K562 (cell line): ENCODE data around the gene ISCA1. TPM values are rescaled to one million over a fixed set of nuclear protein-coding genes. Genes with fewer than 3 reads are reported as not detected.

ENCODE experiments used
- FUS ChIP-seq: fragments of 200-400 bp; formaldehyde crosslinking; optimal IDR thresholded peaks from 2 replicates; pipeline ENCODE3; 2017; ENCODE audit warnings: low read depth, low read length
- HIVEP1 ChIP-seq: fragments of 250-450 bp; sonication (Bioruptor Pico); IDR thresholded peaks from 2 replicates; pipeline ENCODE4 v1.4.0; 2020; ENCODE audit warnings: mild to moderate bottlenecking
- HMGN3 ChIP-seq: IDR thresholded peaks from 2 replicates; pipeline ENCODE4 v1.6.1; 2011; ENCODE audit warnings: borderline replicate concordance, low read depth, mild to moderate bottlenecking, mixed read lengths, low read length; ENCODE audit not compliant: insufficient read length; ENCODE audit errors: extremely low read depth
- HNRNPL ChIP-seq: fragments of 200-400 bp; formaldehyde crosslinking; IDR thresholded peaks from 2 replicates; pipeline ENCODE4 v1.6.1; 2017; ENCODE audit warnings: low read depth, mild to moderate bottlenecking, low read length
- KAT2B ChIP-seq: IDR thresholded peaks from one replicate; pipeline ENCODE4 v1.6.1; 2012; ENCODE audit warnings: low read depth, mild to moderate bottlenecking, control low read depth, inconsistent platforms, low read length, moderate library complexity
- PHB2 ChIP-seq: fragments of 450-650 bp; IDR thresholded peaks from 2 replicates; pipeline ENCODE4 v1.6.1; 2017; ENCODE audit warnings: low read depth
- SIX5 ChIP-seq, 2 experiments: IDR thresholded peaks; 2 replicates each; pipeline ENCODE4 v1.6.1; 2011; ENCODE audit warnings: low read length in 2 of 2, borderline replicate concordance in 1 of 2, low read depth in 1 of 2, mild to moderate bottlenecking in 1 of 2, moderate library complexity in 1 of 2; ENCODE audit not compliant: insufficient read depth in 1 of 2
- ZNF347 ChIP-seq: fragments of 450-650 bp; formaldehyde crosslinking; IDR thresholded peaks from 2 replicates; pipeline ENCODE4 v1.4.0; 2020; ENCODE audit warnings: low read depth, mild to moderate bottlenecking, moderate library complexity
- polyA plus RNA-seq, 8 experiments: library from polyadenylated mRNA; depleted of rRNA in 4 of 8; stranded (reverse) in 5 of 8; unstranded in 3 of 8; fragments of >200 nt; fragmentation: Nextera tagmentation in 2 of 8; fragmentation: Illumina TruSeq in 1 of 8; extraction: Ambion mirVana in 2 of 8; extraction: Trizol in 1 of 8; gene quantifications; 2 replicates each; pipeline versions ENCODE4 v1.2.1 to v1.2.3, GENCODE V29; 2011 to 2014; ENCODE audit warnings: inconsistent platforms in 1 of 8, missing spikeins in 1 of 8
- total RNA-seq, 7 experiments: library from RNA; depleted of rRNA in 6 of 7; stranded (reverse); fragments of >200 nt in 6 of 7; fragmentation: Illumina TruSeq in 2 of 7; extraction: Trizol in 2 of 7; gene quantifications; 2 replicates each; pipeline versions ENCODE4 v1.2.1 to v1.2.3, GENCODE V29; 2011 to 2021; ENCODE audit warnings: low replicate concordance in 1 of 7
- TF ChIP-seq, protein P1 (sequence below): fragments of 450-650 bp; conservative IDR thresholded peaks from 2 replicates; pipeline ENCODE4 v1.6.1; 2016; ENCODE audit warnings: missing genetic modification characterization, low read depth, mild to moderate bottlenecking, missing compliant biosample characterization, moderate library complexity
- TF ChIP-seq, protein P2 (sequence below): fragments of 200-800 bp; sonication (Bioruptor generic); IDR thresholded peaks from 2 replicates; pipeline ENCODE4 v1.6.1; 2017; ENCODE audit warnings: missing genetic modification characterization, missing compliant biosample characterization
- TF ChIP-seq, protein P3 (sequence below): fragments of 450-650 bp; formaldehyde crosslinking; IDR thresholded peaks from 2 replicates; pipeline ENCODE4 v1.4.0; 2020; ENCODE audit warnings: mild to moderate bottlenecking, mixed read lengths
- TF ChIP-seq, protein P4 (sequence below), 2 experiments: fragments of 450-650 bp; IDR thresholded peaks; 2 replicates each; pipeline ENCODE4 v1.6.1; 2018; ENCODE audit warnings: mild to moderate bottlenecking in 2 of 2, low read depth in 1 of 2; ENCODE audit not compliant: partially characterized antibody in 2 of 2
- TF ChIP-seq, protein P5 (sequence below): fragments of 450-650 bp; conservative IDR thresholded peaks from 2 replicates; pipeline ENCODE4 v1.6.1; 2016; ENCODE audit warnings: missing genetic modification characterization, low read depth, mild to moderate bottlenecking, control low read depth, missing compliant biosample characterization
- TF ChIP-seq, protein P6 (sequence below): fragments of 450-650 bp; formaldehyde crosslinking; IDR thresholded peaks from 2 replicates; pipeline ENCODE4 v1.4.0; 2022; ENCODE audit warnings: missing genetic modification characterization

ISCA1 gene
- total and polyA plus RNA-seq, 9 of the 15 experiments (the other 6 are each of a cell fraction or from before 2014, with no cell fraction given) = 6.5 to 27.1 (median 20.0) TPM

DNA sequence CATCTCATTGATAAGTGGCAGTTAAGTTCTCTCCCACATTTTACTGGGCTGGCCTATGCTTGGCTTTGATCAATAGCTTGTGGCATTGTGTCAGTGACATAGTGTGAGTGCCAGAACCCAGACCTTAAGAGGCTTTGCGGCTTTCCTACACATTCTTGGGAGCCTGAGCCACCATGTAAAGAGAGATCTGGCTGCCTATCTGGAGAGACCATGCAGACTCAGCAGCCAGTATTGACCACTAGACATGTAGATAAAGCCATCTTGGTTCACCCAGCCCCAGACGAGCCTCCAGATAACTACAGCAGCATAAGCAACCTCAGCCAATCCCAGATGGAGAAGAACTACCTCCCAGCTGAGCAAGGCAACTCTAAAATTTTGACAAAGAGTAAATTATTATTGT, 51.5 kb downstream of the ISCA1 start (continued):
- TF ChIP-seq, protein P1, sequence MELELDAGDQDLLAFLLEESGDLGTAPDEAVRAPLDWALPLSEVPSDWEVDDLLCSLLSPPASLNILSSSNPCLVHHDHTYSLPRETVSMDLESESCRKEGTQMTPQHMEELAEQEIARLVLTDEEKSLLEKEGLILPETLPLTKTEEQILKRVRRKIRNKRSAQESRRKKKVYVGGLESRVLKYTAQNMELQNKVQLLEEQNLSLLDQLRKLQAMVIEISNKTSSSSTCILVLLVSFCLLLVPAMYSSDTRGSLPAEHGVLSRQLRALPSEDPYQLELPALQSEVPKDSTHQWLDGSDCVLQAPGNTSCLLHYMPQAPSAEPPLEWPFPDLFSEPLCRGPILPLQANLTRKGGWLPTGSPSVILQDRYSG (tag) = no peak
- TF ChIP-seq, protein P2, sequence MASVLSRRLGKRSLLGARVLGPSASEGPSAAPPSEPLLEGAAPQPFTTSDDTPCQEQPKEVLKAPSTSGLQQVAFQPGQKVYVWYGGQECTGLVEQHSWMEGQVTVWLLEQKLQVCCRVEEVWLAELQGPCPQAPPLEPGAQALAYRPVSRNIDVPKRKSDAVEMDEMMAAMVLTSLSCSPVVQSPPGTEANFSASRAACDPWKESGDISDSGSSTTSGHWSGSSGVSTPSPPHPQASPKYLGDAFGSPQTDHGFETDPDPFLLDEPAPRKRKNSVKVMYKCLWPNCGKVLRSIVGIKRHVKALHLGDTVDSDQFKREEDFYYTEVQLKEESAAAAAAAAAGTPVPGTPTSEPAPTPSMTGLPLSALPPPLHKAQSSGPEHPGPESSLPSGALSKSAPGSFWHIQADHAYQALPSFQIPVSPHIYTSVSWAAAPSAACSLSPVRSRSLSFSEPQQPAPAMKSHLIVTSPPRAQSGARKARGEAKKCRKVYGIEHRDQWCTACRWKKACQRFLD (CRISPR knock-in tag) = no peak
- TF ChIP-seq, protein P3, sequence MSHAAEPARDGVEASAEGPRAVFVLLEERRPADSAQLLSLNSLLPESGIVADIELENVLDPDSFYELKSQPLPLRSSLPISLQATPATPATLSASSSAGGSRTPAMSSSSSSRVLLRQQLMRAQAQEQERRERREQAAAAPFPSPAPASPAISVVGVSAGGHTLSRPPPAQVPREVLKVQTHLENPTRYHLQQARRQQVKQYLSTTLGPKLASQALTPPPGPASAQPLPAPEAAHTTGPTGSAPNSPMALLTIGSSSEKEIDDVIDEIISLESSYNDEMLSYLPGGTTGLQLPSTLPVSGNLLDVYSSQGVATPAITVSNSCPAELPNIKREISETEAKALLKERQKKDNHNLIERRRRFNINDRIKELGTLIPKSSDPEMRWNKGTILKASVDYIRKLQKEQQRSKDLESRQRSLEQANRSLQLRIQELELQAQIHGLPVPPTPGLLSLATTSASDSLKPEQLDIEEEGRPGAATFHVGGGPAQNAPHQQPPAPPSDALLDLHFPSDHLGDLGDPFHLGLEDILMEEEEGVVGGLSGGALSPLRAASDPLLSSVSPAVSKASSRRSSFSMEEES (CRISPR knock-in tag) = no peak
- TF ChIP-seq KAT2B = no peak
- TF ChIP-seq HNRNPL = no peak
- no peak for TF ChIP-seq HMGN3
- TF ChIP-seq, protein P4, sequence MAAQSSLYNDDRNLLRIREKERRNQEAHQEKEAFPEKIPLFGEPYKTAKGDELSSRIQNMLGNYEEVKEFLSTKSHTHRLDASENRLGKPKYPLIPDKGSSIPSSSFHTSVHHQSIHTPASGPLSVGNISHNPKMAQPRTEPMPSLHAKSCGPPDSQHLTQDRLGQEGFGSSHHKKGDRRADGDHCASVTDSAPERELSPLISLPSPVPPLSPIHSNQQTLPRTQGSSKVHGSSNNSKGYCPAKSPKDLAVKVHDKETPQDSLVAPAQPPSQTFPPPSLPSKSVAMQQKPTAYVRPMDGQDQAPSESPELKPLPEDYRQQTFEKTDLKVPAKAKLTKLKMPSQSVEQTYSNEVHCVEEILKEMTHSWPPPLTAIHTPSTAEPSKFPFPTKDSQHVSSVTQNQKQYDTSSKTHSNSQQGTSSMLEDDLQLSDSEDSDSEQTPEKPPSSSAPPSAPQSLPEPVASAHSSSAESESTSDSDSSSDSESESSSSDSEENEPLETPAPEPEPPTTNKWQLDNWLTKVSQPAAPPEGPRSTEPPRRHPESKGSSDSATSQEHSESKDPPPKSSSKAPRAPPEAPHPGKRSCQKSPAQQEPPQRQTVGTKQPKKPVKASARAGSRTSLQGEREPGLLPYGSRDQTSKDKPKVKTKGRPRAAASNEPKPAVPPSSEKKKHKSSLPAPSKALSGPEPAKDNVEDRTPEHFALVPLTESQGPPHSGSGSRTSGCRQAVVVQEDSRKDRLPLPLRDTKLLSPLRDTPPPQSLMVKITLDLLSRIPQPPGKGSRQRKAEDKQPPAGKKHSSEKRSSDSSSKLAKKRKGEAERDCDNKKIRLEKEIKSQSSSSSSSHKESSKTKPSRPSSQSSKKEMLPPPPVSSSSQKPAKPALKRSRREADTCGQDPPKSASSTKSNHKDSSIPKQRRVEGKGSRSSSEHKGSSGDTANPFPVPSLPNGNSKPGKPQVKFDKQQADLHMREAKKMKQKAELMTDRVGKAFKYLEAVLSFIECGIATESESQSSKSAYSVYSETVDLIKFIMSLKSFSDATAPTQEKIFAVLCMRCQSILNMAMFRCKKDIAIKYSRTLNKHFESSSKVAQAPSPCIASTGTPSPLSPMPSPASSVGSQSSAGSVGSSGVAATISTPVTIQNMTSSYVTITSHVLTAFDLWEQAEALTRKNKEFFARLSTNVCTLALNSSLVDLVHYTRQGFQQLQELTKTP (IDR thresholded peaks at IDR 0.05; ENCODE audit: low read depth in 1 of 2, partially characterized antibody in 2 of 2) = no peak
- no peak for TF ChIP-seq FUS
- TF ChIP-seq ZNF347 (CRISPR knock-in tag) = no peak
- no peak for TF ChIP-seq PHB2
- TF ChIP-seq SIX5 (IDR thresholded peaks at IDR 0.05; ENCODE audit: borderline replicate concordance in 1 of 2, insufficient read depth in 1 of 2, low read depth in 1 of 2, low read length in 2 of 2) = no peak
- TF ChIP-seq, protein P5, sequence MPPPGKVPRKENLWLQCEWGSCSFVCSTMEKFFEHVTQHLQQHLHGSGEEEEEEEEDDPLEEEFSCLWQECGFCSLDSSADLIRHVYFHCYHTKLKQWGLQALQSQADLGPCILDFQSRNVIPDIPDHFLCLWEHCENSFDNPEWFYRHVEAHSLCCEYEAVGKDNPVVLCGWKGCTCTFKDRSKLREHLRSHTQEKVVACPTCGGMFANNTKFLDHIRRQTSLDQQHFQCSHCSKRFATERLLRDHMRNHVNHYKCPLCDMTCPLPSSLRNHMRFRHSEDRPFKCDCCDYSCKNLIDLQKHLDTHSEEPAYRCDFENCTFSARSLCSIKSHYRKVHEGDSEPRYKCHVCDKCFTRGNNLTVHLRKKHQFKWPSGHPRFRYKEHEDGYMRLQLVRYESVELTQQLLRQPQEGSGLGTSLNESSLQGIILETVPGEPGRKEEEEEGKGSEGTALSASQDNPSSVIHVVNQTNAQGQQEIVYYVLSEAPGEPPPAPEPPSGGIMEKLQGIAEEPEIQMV = no peak
- TF ChIP-seq, protein P6, sequence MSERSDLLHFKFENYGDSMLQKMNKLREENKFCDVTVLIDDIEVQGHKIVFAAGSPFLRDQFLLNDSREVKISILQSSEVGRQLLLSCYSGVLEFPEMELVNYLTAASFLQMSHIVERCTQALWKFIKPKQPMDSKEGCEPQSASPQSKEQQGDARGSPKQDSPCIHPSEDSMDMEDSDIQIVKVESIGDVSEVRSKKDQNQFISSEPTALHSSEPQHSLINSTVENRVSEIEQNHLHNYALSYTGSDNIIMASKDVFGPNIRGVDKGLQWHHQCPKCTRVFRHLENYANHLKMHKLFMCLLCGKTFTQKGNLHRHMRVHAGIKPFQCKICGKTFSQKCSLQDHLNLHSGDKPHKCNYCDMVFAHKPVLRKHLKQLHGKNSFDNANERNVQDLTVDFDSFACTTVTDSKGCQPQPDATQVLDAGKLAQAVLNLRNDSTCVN (CRISPR knock-in tag) = no peak
- TF ChIP-seq HIVEP1 (CRISPR knock-in tag) = no peak
